Measurements from ENCODE around the gene ARHGEF12.

GRCh38 chr11:120388261-120388660, 52.0 kb downstream of the ARHGEF12 start:
- no peak for TF ChIP-seq CTCF (conservative IDR thresholded peaks at IDR 0.05; ENCODE audit: low read depth in 2 of 2)
- no peak for TF ChIP-seq POLR2AphosphoS5 (IDR thresholded peaks at IDR 0.05; ENCODE audit: low read depth)
- TF ChIP-seq EZH2 (IDR thresholded peaks at IDR 0.05; ENCODE audit: low read depth, unreplicated experiment) = no peak
- TF ChIP-seq REST (IDR thresholded peaks at IDR 0.05; ENCODE audit: unreplicated experiment) = no peak
- no peak for TF ChIP-seq NANOG (IDR thresholded peaks at IDR 0.05; ENCODE audit: borderline replicate concordance)
- TF ChIP-seq CREB1 (CRISPR knock-in tag; IDR thresholded peaks at IDR 0.05; ENCODE audit: low read depth) = no peak
- TF ChIP-seq EZH2phosphoT487 (IDR thresholded peaks at IDR 0.05; ENCODE audit: unreplicated experiment) = no peak
- no peak for TF ChIP-seq JUNB (IDR thresholded peaks at IDR 0.05; ENCODE audit: unreplicated experiment)
- no peak for TF ChIP-seq ETS1 (IDR thresholded peaks at IDR 0.05)
- TF ChIP-seq ZNF331 (CRISPR knock-in tag; IDR thresholded peaks at IDR 0.05; ENCODE audit: low read depth) = no peak
